PC-3 (cell line): ENCODE data around the gene CTCFL. TPM values are rescaled to one million over a fixed set of nuclear protein-coding genes. Genes with fewer than 3 reads are reported as not detected.
A peak's percentile ranks its signal among the peaks of the same experiment; 100 is the strongest.

Source experiments
- ATAC-seq: fragments of 200-7000 bp; cut with Tn5 transposase; 2 replicates; pipeline ENCODE4 v1.9.1; 2020; ENCODE audit warnings: mild to moderate bottlenecking, moderate library complexity
- BruUV-seq: library from RNA; stranded (reverse); fragments of 400-500 nt; replicated peaks from 2 replicates; lab custom pipeline; 2021; lab: Mats Ljungman, UMichigan
- CTCF ChIA-PET: fragments of 300-600 bp; sonication (Branson Sonifier 250); formaldehyde crosslinking; loops from one replicate; lab custom pipeline; 2022; ENCODE audit warnings: antibody characterized with exemption; lab: Charles Lee
- POLR2A ChIA-PET: fragments of 300-600 bp; sonication (Branson Sonifier 250); formaldehyde crosslinking; loops from one replicate; lab custom pipeline; 2022; ENCODE audit warnings: antibody characterized with exemption; ENCODE audit not compliant: unreplicated experiment; lab: Charles Lee
- DNase-seq: peaks from one replicate; pipeline ENCODE4 v3.0.0-alpha.2; 2015
- H2AFZ ChIP-seq: fragments of 300-600 bp; sonication (generic); 2 replicates; pipeline ENCODE4 v1.6.0; 2016; ENCODE audit warnings: antibody characterized with exemption, low read length
- H3F3A ChIP-seq: fragments of 300-600 bp; sonication (generic); one replicate; pipeline ENCODE4 v1.6.0; 2017; ENCODE audit warnings: antibody characterized with exemption, low read length, control low read depth, mild to moderate bottlenecking; ENCODE audit not compliant: unreplicated experiment
- H3K27ac ChIP-seq: fragments of 300-600 bp; sonication (generic); 2 replicates; pipeline ENCODE4 v1.5.1; 2016; ENCODE audit warnings: mild to moderate bottlenecking, low read length
- H3K27me3 ChIP-seq: fragments of 300-600 bp; sonication (generic); 2 replicates; pipeline ENCODE4 v1.6.1; 2016; ENCODE audit warnings: low read length, mixed read lengths
- H3K36me3 ChIP-seq: fragments of 300-600 bp; sonication (generic); 2 replicates; pipeline ENCODE4 v1.6.1; 2016; ENCODE audit warnings: low read depth, mixed run types, low read length, mixed read lengths
- H3K4me1 ChIP-seq: fragments of 300-600 bp; sonication (generic); 2 replicates; pipeline ENCODE4 v1.5.1; 2016; ENCODE audit warnings: low read length; ENCODE audit not compliant: insufficient read depth
- H3K4me2 ChIP-seq: fragments of 300-600 bp; sonication (generic); 2 replicates; pipeline ENCODE4 v1.6.0; 2016; ENCODE audit warnings: low read length
- H3K4me3 ChIP-seq: fragments of 300-600 bp; sonication (generic); 2 replicates; pipeline ENCODE4 v1.5.1; 2016; ENCODE audit warnings: mild to moderate bottlenecking, low read length, mixed read lengths
- H3K79me2 ChIP-seq: fragments of 300-600 bp; sonication (generic); 2 replicates; pipeline ENCODE4 v1.6.1; 2017; ENCODE audit warnings: low read length, mixed read lengths
- H3K9ac ChIP-seq: fragments of 300-600 bp; sonication (generic); 2 replicates; pipeline ENCODE4 v1.6.0; 2016; ENCODE audit warnings: mild to moderate bottlenecking, low read length
- H3K9me2 ChIP-seq: fragments of 300-600 bp; sonication (generic); replicated peaks from 2 replicates; pipeline ENCODE4 v1.6.1; 2016; ENCODE audit warnings: mixed run types, low read length, mixed read lengths
- H3K9me3 ChIP-seq: fragments of 300-600 bp; sonication (generic); 2 replicates; pipeline ENCODE4 v1.6.1; 2016; ENCODE audit warnings: low read length, mixed read lengths
- H4K20me1 ChIP-seq: fragments of 300-600 bp; sonication (generic); 2 replicates; pipeline ENCODE4 v1.6.1; 2016; ENCODE audit warnings: low read length, mixed read lengths
- CTCF ChIP-seq: fragments of 300-600 bp; sonication (generic); conservative IDR thresholded peaks from 2 replicates; pipeline ENCODE4 v1.5.1; 2017; ENCODE audit warnings: antibody characterized with exemption, low read depth, mild to moderate bottlenecking, low read length
- EZH2 ChIP-seq: fragments of 300-600 bp; sonication (generic); IDR thresholded peaks from one replicate; pipeline ENCODE4 v1.6.1; 2017; ENCODE audit warnings: antibody characterized with exemption, mild to moderate bottlenecking, low read length; ENCODE audit not compliant: unreplicated experiment
- EZH2phosphoT487 ChIP-seq: fragments of 300-600 bp; sonication (generic); IDR thresholded peaks from 2 replicates; pipeline ENCODE4 v1.6.1; 2018; ENCODE audit warnings: mild to moderate bottlenecking, antibody characterized with exemption, low read length, borderline replicate concordance
- intact Hi-C: fragments of 100-400 bp; cut with micrococcal nuclease; formaldehyde crosslinking; loops from 2 replicates; pipeline ENCODE4 v1.9.0; 2023
- total RNA-seq: library from RNA; depleted of rRNA; stranded (reverse); fragments of >200 nt; gene quantifications from 2 replicates; pipeline ENCODE4 v1.2.3, GENCODE V29; 2014

CTCFL gene
- total RNA-seq, 1 experiment from 2014 or later: not detected

DNA sequence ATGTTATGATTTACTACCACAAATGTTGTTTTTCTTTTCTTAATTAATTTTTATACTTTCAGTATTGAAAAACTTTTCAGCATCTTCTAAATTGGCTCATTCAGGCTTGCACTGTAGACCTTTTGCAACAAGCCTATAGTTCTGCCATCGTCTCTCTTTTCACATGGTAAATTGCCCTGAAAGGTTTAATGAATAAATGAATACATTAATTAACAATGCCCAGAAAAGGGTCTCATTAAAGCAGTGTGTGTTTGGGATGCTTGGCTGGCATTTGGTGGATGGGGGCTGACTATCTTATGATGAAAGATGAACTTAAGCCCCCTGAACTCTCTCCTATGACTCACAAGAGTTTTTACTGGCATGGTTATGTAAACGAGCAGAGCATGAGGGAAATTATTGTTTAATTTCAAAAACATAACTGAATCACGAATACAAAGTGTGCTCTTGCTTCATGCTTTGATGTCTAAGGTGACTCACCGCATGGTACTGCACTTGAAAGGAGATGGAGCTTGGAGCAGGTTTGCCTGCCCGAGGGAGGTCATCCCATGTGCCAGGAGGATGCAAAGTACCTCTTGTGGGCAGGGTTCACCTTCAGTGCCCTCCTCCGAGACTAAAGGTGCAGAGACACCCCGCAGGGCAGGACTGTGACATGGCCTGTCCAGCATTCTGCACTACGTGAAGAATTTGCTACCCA is 22.2 kb upstream of the CTCFL start:
- no peaks in the 10 kb centered on the region for H3K36me3 ChIP-seq
- H3K4me3 ChIP-seq: no peak overlapping the region
- ATAC-seq (peak; percentile 80), DNase-seq (peak; percentile 89)
- BruUV-seq: no TSS peak
- peaks cover 14% of the 10 kb centered on the region; the same call in 1 of the 2 replicates for H3K27me3 ChIP-seq
- peak overlapping the region; percentile 51 for H3K27ac ChIP-seq
- H2AFZ ChIP-seq: no peak overlapping the region
- intact Hi-C loops: no loop called here
- POLR2A ChIA-PET: no interaction called here
- no peaks in the 10 kb centered on the region for H3K9me3 ChIP-seq
- H3K79me2 ChIP-seq: no peaks in the 10 kb centered on the region
- TF ChIP-seq EZH2: no peak
- no peak for TF ChIP-seq CTCF
- TF ChIP-seq EZH2phosphoT487: no peak
- CTCF ChIA-PET: no interaction called here
- peak overlapping the region; percentile 19 for H3K4me2 ChIP-seq
- H3K9ac ChIP-seq: no peak overlapping the region
- H3F3A ChIP-seq: no peaks in the 10 kb centered on the region
- H4K20me1 ChIP-seq: no peaks in the 10 kb centered on the region
- peaks cover 27% of the 10 kb centered on the region for H3K4me1 ChIP-seq
- no peaks in the 10 kb centered on the region for H3K9me2 ChIP-seq

DNA sequence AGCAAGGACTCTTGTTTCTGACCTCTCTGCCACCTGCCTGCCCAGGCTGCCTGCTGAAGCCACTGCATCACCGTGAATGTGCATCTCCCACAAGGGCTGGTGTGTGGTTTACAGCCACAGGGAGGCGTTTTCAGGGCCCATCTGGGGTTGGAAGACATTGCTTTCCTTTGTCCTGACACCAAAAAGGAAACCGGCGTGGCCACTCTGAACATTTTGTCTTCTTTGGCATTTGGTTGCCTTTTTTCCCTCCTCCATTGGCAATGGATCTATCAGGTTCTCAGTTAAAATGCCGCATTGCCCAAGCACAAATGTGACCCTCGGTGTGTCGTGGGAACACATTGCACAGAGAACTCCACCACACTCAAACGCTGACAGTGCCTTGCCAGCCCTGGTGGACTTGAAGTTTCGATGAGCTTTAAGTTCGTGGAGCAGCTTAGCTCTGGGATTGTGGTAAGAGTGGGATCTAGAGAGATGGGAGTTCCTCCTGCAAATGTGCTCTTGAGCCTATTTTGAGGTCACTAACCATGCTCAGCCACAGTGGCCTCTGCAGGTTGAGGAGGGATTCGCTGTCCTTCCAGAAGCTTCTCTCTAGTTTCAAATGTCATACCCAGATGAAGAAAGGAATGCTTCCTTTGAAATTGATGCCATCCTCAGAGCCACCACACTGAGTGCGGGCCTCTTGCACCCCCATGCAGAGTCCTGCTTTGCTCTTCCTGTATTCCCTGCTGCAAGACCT is 21.2 kb upstream of the CTCFL start:
- H3K9ac ChIP-seq: no peak overlapping the region
- no TSS peak for BruUV-seq
- TF ChIP-seq EZH2phosphoT487: no peak
- TF ChIP-seq EZH2: no peak
- TF ChIP-seq CTCF: 0 out of 2 replicates have a peak, but pooled peaks have one; percentile 7
- no peaks in the 10 kb centered on the region for H4K20me1 ChIP-seq
- ATAC-seq (no peak), DNase-seq (no peak)
- H3K4me2 ChIP-seq: no peak overlapping the region
- POLR2A ChIA-PET: no interaction called here
- intact Hi-C loops: no loop called here
- no peak overlapping the region for H2AFZ ChIP-seq
- H3K27me3 ChIP-seq: peaks cover 14% of the 10 kb centered on the region; the same call in 1 of the 2 replicates
- no peaks in the 10 kb centered on the region for H3K36me3 ChIP-seq
- H3K9me2 ChIP-seq: no peaks in the 10 kb centered on the region
- no peaks in the 10 kb centered on the region for H3K9me3 ChIP-seq
- CTCF ChIA-PET: no interaction called here
- peaks cover 27% of the 10 kb centered on the region for H3K4me1 ChIP-seq
- H3K79me2 ChIP-seq: no peaks in the 10 kb centered on the region
- H3K27ac ChIP-seq: no peak overlapping the region
- H3K4me3 ChIP-seq: no peak overlapping the region
- H3F3A ChIP-seq: no peaks in the 10 kb centered on the region
